Measurements from ENCODE around the gene AGO3.

The AGO3 gene

DNA sequence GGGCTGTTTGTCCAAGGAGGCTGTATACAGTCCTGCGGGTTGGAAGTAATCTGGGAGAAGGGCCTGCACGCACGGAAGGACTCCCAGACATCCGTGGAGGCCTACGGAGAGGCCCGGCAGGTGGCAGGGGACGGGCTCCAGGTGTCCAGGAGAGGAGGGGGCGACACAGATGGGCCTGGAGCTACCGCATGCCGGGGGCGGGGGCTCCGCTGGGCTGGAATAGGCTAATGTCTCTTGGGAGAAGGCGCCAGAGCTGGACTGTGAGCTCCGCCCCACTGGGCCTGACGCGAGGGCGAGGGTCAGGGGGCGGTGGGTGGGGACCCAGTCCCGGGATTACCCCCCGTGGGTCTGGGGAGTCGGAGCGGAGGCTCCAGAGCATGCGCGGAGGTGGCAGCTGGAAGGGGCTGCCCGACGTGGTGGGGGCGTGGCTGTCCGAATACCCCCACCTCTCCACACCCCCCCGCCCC is 47.2 kb upstream of the AGO3 start:
- ATAC-seq, result peak; percentile 41
- TF ChIP-seq, protein P1, sequence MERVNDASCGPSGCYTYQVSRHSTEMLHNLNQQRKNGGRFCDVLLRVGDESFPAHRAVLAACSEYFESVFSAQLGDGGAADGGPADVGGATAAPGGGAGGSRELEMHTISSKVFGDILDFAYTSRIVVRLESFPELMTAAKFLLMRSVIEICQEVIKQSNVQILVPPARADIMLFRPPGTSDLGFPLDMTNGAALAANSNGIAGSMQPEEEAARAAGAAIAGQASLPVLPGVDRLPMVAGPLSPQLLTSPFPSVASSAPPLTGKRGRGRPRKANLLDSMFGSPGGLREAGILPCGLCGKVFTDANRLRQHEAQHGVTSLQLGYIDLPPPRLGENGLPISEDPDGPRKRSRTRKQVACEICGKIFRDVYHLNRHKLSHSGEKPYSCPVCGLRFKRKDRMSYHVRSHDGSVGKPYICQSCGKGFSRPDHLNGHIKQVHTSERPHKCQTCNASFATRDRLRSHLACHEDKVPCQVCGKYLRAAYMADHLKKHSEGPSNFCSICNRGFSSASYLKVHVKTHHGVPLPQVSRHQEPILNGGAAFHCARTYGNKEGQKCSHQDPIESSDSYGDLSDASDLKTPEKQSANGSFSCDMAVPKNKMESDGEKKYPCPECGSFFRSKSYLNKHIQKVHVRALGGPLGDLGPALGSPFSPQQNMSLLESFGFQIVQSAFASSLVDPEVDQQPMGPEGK (CRISPR knock-in tag; IDR thresholded peaks at IDR 0.05; ENCODE audit: borderline replicate concordance), result no peak
- no peak for TF ChIP-seq TOX (CRISPR knock-in tag; IDR thresholded peaks at IDR 0.05; ENCODE audit: borderline replicate concordance)
- no peak for TF ChIP-seq GLIS3 (CRISPR knock-in tag; IDR thresholded peaks at IDR 0.05)
- TF ChIP-seq, protein P2, sequence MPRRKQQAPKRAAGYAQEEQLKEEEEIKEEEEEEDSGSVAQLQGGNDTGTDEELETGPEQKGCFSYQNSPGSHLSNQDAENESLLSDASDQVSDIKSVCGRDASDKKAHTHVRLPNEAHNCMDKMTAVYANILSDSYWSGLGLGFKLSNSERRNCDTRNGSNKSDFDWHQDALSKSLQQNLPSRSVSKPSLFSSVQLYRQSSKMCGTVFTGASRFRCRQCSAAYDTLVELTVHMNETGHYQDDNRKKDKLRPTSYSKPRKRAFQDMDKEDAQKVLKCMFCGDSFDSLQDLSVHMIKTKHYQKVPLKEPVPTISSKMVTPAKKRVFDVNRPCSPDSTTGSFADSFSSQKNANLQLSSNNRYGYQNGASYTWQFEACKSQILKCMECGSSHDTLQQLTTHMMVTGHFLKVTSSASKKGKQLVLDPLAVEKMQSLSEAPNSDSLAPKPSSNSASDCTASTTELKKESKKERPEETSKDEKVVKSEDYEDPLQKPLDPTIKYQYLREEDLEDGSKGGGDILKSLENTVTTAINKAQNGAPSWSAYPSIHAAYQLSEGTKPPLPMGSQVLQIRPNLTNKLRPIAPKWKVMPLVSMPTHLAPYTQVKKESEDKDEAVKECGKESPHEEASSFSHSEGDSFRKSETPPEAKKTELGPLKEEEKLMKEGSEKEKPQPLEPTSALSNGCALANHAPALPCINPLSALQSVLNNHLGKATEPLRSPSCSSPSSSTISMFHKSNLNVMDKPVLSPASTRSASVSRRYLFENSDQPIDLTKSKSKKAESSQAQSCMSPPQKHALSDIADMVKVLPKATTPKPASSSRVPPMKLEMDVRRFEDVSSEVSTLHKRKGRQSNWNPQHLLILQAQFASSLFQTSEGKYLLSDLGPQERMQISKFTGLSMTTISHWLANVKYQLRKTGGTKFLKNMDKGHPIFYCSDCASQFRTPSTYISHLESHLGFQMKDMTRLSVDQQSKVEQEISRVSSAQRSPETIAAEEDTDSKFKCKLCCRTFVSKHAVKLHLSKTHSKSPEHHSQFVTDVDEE (CRISPR knock-in tag; IDR thresholded peaks at IDR 0.05), result no peak
- no peak for TF ChIP-seq TCF4 (CRISPR knock-in tag; IDR thresholded peaks at IDR 0.05; ENCODE audit: borderline replicate concordance)
- TF ChIP-seq ZFP3 (CRISPR knock-in tag; IDR thresholded peaks at IDR 0.05), result no peak
- TF ChIP-seq ARNTL (CRISPR knock-in tag; IDR thresholded peaks at IDR 0.05; ENCODE audit: borderline replicate concordance, low read depth), result no peak
- no peak for TF ChIP-seq SNAI2 (CRISPR knock-in tag; IDR thresholded peaks at IDR 0.05)
- no peak for TF ChIP-seq OSR1 (CRISPR knock-in tag; IDR thresholded peaks at IDR 0.05)

DNA sequence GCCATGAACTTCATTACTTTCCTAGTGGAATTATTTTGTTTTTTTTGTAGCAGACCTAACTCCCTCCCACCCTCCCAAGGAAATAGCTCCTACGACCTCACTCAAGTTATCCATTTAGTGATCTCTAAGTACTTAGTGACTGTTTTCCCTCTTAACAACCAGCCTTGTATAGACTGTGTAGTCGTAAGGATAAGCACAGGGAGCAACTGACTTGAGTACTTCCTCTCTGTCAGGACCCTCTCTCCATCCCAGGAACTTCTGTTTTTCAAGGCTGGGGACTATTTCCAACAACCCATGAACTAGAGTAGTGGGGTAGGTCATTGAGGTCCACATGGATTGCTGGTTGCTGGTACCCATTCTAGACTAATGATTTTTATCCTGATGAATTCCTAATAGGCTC is 46.0 kb upstream of the AGO3 start:
- ATAC-seq, result no peak
- no peak for TF ChIP-seq ESRRG (CRISPR knock-in tag; IDR thresholded peaks at IDR 0.05)
- no peak for TF ChIP-seq TOX (CRISPR knock-in tag; IDR thresholded peaks at IDR 0.05; ENCODE audit: borderline replicate concordance)
- no peak for TF ChIP-seq ARNTL (CRISPR knock-in tag; IDR thresholded peaks at IDR 0.05; ENCODE audit: borderline replicate concordance, low read depth)
- TF ChIP-seq, protein P3, sequence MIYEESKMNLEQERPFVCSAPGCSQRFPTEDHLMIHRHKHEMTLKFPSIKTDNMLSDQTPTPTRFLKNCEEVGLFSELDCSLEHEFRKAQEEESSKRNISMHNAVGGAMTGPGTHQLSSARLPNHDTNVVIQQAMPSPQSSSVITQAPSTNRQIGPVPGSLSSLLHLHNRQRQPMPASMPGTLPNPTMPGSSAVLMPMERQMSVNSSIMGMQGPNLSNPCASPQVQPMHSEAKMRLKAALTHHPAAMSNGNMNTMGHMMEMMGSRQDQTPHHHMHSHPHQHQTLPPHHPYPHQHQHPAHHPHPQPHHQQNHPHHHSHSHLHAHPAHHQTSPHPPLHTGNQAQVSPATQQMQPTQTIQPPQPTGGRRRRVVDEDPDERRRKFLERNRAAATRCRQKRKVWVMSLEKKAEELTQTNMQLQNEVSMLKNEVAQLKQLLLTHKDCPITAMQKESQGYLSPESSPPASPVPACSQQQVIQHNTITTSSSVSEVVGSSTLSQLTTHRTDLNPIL (CRISPR knock-in tag; IDR thresholded peaks at IDR 0.05; ENCODE audit: low read depth), result no peak
- no peak for TF ChIP-seq ZFP30 (CRISPR knock-in tag; IDR thresholded peaks at IDR 0.05)
- no peak for TF ChIP-seq BACH2 (CRISPR knock-in tag; IDR thresholded peaks at IDR 0.05; ENCODE audit: borderline replicate concordance)
- TF ChIP-seq ZNF70 (CRISPR knock-in tag; IDR thresholded peaks at IDR 0.05), result no peak
- no peak for TF ChIP-seq ISL1 (CRISPR knock-in tag; IDR thresholded peaks at IDR 0.05)
- TF ChIP-seq GLIS3 (CRISPR knock-in tag; IDR thresholded peaks at IDR 0.05), result no peak
- TF ChIP-seq ZC3H10 (CRISPR knock-in tag; IDR thresholded peaks at IDR 0.05), result no peak
- TF ChIP-seq, protein P4, sequence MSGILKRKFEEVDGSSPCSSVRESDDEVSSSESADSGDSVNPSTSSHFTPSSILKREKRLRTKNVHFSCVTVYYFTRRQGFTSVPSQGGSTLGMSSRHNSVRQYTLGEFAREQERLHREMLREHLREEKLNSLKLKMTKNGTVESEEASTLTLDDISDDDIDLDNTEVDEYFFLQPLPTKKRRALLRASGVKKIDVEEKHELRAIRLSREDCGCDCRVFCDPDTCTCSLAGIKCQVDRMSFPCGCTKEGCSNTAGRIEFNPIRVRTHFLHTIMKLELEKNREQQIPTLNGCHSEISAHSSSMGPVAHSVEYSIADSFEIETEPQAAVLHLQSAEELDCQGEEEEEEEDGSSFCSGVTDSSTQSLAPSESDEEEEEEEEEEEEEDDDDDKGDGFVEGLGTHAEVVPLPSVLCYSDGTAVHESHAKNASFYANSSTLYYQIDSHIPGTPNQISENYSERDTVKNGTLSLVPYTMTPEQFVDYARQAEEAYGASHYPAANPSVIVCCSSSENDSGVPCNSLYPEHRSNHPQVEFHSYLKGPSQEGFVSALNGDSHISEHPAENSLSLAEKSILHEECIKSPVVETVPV (CRISPR knock-in tag; IDR thresholded peaks at IDR 0.05), result no peak
- no peak for TF ChIP-seq ZNF8 (CRISPR knock-in tag; IDR thresholded peaks at IDR 0.05)

DNA sequence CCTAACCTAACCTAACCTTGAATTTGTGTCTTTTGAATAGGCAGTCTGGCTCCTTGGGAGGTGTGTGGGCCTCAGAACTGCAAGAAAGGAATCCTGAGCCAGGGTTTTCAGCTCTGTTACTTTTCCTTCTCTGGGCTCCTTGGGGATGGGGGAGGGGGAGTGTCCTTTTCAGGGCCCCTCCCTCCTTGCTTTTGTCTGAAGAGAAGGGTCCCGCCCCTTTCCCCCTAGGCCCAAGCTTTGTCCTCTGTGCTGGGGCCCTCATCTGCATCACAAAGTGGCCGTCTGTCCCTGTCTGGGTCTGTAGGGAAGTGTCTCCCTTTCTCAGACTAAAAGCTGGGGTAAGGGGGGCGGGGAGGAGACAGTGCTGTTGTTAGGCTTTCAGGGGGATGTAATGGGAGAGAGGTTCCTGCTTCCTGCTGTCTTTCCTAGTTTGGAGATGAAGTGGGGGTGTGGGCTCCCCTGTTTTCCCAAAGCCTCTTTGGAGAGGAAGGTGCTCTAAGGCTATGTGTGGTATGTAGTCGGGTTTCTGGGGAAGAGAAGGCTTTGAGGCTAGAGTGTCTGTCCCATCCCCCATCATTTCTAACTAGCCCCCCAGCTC is 44.8 kb upstream of the AGO3 start:
- no peak for ATAC-seq
- TF ChIP-seq ZC3H10 (CRISPR knock-in tag; IDR thresholded peaks at IDR 0.05) (no peak), ZNF565 (CRISPR knock-in tag; conservative IDR thresholded peaks at IDR 0.05; ENCODE audit: low read depth) (no peak), ZFP30 (CRISPR knock-in tag; IDR thresholded peaks at IDR 0.05) (no peak), GLIS3 (CRISPR knock-in tag; IDR thresholded peaks at IDR 0.05) (no peak), PPARA (CRISPR knock-in tag; IDR thresholded peaks at IDR 0.05; ENCODE audit: borderline replicate concordance) (no peak), ESRRG (CRISPR knock-in tag; IDR thresholded peaks at IDR 0.05) (no peak), BACH2 (CRISPR knock-in tag; IDR thresholded peaks at IDR 0.05; ENCODE audit: borderline replicate concordance) (no peak), ZNF8 (CRISPR knock-in tag; IDR thresholded peaks at IDR 0.05) (no peak), SNAI2 (CRISPR knock-in tag; IDR thresholded peaks at IDR 0.05) (no peak), ISL1 (CRISPR knock-in tag; IDR thresholded peaks at IDR 0.05) (no peak)
- TF ChIP-seq, protein P3 (CRISPR knock-in tag; IDR thresholded peaks at IDR 0.05; ENCODE audit: low read depth), result no peak
- TF ChIP-seq, protein P4 (CRISPR knock-in tag; IDR thresholded peaks at IDR 0.05), result no peak
- TF ChIP-seq, protein P2 (CRISPR knock-in tag; IDR thresholded peaks at IDR 0.05), result no peak
- TF ChIP-seq, protein P5, sequence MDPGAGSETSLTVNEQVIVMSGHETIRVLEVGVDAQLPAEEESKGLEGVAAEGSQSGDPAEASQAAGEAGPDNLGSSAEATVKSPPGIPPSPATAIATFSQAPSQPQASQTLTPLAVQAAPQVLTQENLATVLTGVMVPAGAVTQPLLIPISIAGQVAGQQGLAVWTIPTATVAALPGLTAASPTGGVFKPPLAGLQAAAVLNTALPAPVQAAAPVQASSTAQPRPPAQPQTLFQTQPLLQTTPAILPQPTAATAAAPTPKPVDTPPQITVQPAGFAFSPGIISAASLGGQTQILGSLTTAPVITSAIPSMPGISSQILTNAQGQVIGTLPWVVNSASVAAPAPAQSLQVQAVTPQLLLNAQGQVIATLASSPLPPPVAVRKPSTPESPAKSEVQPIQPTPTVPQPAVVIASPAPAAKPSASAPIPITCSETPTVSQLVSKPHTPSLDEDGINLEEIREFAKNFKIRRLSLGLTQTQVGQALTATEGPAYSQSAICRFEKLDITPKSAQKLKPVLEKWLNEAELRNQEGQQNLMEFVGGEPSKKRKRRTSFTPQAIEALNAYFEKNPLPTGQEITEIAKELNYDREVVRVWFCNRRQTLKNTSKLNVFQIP (CRISPR knock-in tag; IDR thresholded peaks at IDR 0.05; ENCODE audit: borderline replicate concordance, low read depth), result no peak

Measured in SK-N-SH treated with all-trans-retinoic acid at 6 μM for 48 hours (cell line).